Stimulated activated CD8-positive, alpha-beta memory T cell treated with anti-CD3 and anti-CD28 coated beads, Interleukin-15, amount 100 ng/mL, for 24 hours (primary cell): Measurements from ENCODE around the gene ENPP6.
"Not testable (repeated sequence)": the region's sequence is repeated elsewhere in the genome, so short reads cannot be mapped to it uniquely, and the experiment has no call there.

Experiments used
- DNase-seq: peaks from one replicate; pipeline ENCODE4 v3.0.0-alpha.2; 2020; ENCODE audit warnings: low read depth

The ENPP6 gene

GRCh38 chr4:184059099-184059498 is 158.6 kb downstream of the ENPP6 start:
- no peak for DNase-seq

GRCh38 chr4:184058026-184058425 is 159.6 kb downstream of the ENPP6 start:
- DNase-seq = no peak

- DNase-seq = no peak
Measured at GRCh38 chr4:184056877-184057276, 160.8 kb downstream of the ENPP6 start.

- no peak for DNase-seq
Measured at GRCh38 chr4:184053434-184053833, 164.2 kb downstream of the ENPP6 start.

GRCh38 chr4:184052616-184053015 is 165.1 kb downstream of the ENPP6 start:
- no peak for DNase-seq

GRCh38 chr4:184051262-184051661 is 166.4 kb downstream of the ENPP6 start:
- not testable (repeated sequence) for DNase-seq

- no peak for DNase-seq
Measured at GRCh38 chr4:184046148-184046547, 171.5 kb downstream of the ENPP6 start.

GRCh38 chr4:184041156-184041555 is 176.5 kb downstream of the ENPP6 start:
- DNase-seq = no peak

- no peak for DNase-seq
Measured at GRCh38 chr4:184039963-184040383, 177.7 kb downstream of the ENPP6 start.
